ENCODE measurements around the gene PDRG1. TPM values are rescaled to one million over a fixed set of nuclear protein-coding genes. Genes with fewer than 3 reads are reported as not detected.

The PDRG1 gene
- total RNA-seq, 1 donor from 2014 or later = 15.5 TPM

DNA sequence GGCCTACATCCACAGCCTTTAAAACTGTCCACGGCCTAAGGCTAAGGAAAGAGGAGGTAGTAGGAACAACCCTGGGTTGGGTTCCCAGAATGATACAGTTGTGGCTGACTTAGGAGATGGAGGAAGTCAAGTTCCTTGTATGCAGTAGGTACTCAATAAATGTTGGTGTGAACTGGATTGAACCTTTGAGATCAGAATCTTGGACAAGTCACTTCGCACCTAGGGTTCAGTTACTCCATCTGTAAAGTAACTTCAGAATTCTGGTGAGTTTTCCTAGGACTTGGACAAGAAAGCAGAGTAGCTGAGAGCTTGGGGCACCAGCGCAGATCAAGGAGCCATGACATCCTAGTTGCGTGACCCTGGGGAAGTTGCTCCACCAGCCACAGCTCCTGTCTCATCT lies 25.2 kb upstream of the PDRG1 start:
- Mint-ChIP-seq H3K4me1 (ENCODE audit: low read depth) (no peaks in the 10 kb centered on the region), H3K4me3 (ENCODE audit: low read depth) (no peak overlapping the region), H3K9me3 (no peaks in the 10 kb centered on the region), H3K27me3 (ENCODE audit: low read depth) (peaks cover 2% of the 10 kb centered on the region), H3K27ac (no peak overlapping the region), H3K36me3 (ENCODE audit: low read depth) (no peaks in the 10 kb centered on the region)
- intact Hi-C loops (cut with micrococcal nuclease) = no loop called here
- no peak for DNase-seq (ENCODE audit: low spot score)

DNA sequence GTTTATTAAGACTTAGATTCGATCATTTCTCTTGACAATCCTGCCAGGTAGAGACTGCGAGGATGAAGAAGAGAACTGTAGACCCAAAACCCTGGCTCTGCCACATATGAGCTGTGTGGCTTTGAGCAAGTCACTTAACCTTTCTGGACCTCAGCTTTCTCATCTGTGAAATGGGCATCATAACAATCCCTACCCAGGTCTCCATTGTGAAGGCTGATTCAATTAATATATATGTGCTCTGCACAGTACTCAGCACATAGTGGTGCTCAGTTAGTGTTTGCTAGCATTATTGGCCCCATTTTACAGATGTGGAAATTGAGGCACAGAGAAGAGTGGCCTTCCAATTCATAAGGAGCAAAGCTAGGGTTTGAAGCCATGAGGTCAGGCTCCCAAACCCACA lies 24.0 kb upstream of the PDRG1 start:
- Mint-ChIP-seq H3K4me3 (ENCODE audit: low read depth) (no peak overlapping the region), H3K27me3 (ENCODE audit: low read depth) (peaks cover 2% of the 10 kb centered on the region)

GRCh38 chr20:31974951-31975487 lies 23.2 kb upstream of the PDRG1 start:
- DNase-seq (ENCODE audit: low spot score) = no peak
- Mint-ChIP-seq H3K4me3 (ENCODE audit: low read depth) (no peak overlapping the region), H3K27me3 (ENCODE audit: low read depth) (peaks cover 3% of the 10 kb centered on the region), H3K27ac (no peak overlapping the region), H3K4me1 (ENCODE audit: low read depth) (no peaks in the 10 kb centered on the region), H3K36me3 (ENCODE audit: low read depth) (no peaks in the 10 kb centered on the region), H3K9me3 (no peaks in the 10 kb centered on the region)
- intact Hi-C loops (cut with micrococcal nuclease) = no loop called here

More for the DNA sequence above, 24.0 kb upstream of the PDRG1 start:
- intact Hi-C loops (cut with micrococcal nuclease) = no loop called here
- H3K36me3 Mint-ChIP-seq (ENCODE audit: low read depth) = no peaks in the 10 kb centered on the region
- no peak overlapping the region for H3K27ac Mint-ChIP-seq
- H3K4me1 Mint-ChIP-seq (ENCODE audit: low read depth) = no peaks in the 10 kb centered on the region
- no peaks in the 10 kb centered on the region for H3K9me3 Mint-ChIP-seq
- DNase-seq (ENCODE audit: low spot score) = no peak

- intact Hi-C loops (cut with micrococcal nuclease) = no loop called here
Measured at GRCh38 chr20:31974296-31974695, 22.4 kb upstream of the PDRG1 start.

GRCh38 chr20:31972471-31973021 lies 20.7 kb upstream of the PDRG1 start:
- H3K27me3 Mint-ChIP-seq (ENCODE audit: low read depth) = peaks cover 8% of the 10 kb centered on the region
- no peak for DNase-seq (ENCODE audit: low spot score)
- peaks cover 2% of the 10 kb centered on the region for H3K4me1 Mint-ChIP-seq (ENCODE audit: low read depth)
- H3K4me3 Mint-ChIP-seq (ENCODE audit: low read depth) = no peak overlapping the region
- no peaks in the 10 kb centered on the region for H3K9me3 Mint-ChIP-seq
- intact Hi-C loops (cut with micrococcal nuclease) = no loop called here
- H3K36me3 Mint-ChIP-seq (ENCODE audit: low read depth) = no peaks in the 10 kb centered on the region
- no peak overlapping the region for H3K27ac Mint-ChIP-seq

More at GRCh38 chr20:31974296-31974695, 22.4 kb upstream of the PDRG1 start:
- Mint-ChIP-seq H3K27me3 (ENCODE audit: low read depth) (peaks cover 5% of the 10 kb centered on the region), H3K4me1 (ENCODE audit: low read depth) (no peaks in the 10 kb centered on the region), H3K36me3 (ENCODE audit: low read depth) (no peaks in the 10 kb centered on the region), H3K27ac (no peak overlapping the region), H3K4me3 (ENCODE audit: low read depth) (no peak overlapping the region), H3K9me3 (no peaks in the 10 kb centered on the region)
- no peak for DNase-seq (ENCODE audit: low spot score)

- peaks cover 20% of the 10 kb centered on the region for H3K27me3 Mint-ChIP-seq (ENCODE audit: low read depth)
- no peak overlapping the region for H3K27ac Mint-ChIP-seq
- intact Hi-C loops (cut with micrococcal nuclease) = no loop called here
- H3K36me3 Mint-ChIP-seq (ENCODE audit: low read depth) = no peaks in the 10 kb centered on the region
- peaks cover 5% of the 10 kb centered on the region for H3K4me1 Mint-ChIP-seq (ENCODE audit: low read depth)
- no peaks in the 10 kb centered on the region for H3K9me3 Mint-ChIP-seq
- DNase-seq (ENCODE audit: low spot score) = no peak
- no peak overlapping the region for H3K4me3 Mint-ChIP-seq (ENCODE audit: low read depth)
Measured at GRCh38 chr20:31969991-31970390, 18.1 kb upstream of the PDRG1 start.

GRCh38 chr20:31968291-31969126 lies 16.7 kb upstream of the PDRG1 start:
- Mint-ChIP-seq H3K36me3 (ENCODE audit: low read depth) (no peaks in the 10 kb centered on the region), H3K27ac (no peak overlapping the region), H3K27me3 (ENCODE audit: low read depth) (peaks cover 26% of the 10 kb centered on the region), H3K4me1 (ENCODE audit: low read depth) (peaks cover 5% of the 10 kb centered on the region), H3K9me3 (no peaks in the 10 kb centered on the region), H3K4me3 (ENCODE audit: low read depth) (peak overlapping the region; percentile 83)
- intact Hi-C loops (cut with micrococcal nuclease) = no loop called here
- DNase-seq (ENCODE audit: low spot score) = peak; percentile 83

DNA sequence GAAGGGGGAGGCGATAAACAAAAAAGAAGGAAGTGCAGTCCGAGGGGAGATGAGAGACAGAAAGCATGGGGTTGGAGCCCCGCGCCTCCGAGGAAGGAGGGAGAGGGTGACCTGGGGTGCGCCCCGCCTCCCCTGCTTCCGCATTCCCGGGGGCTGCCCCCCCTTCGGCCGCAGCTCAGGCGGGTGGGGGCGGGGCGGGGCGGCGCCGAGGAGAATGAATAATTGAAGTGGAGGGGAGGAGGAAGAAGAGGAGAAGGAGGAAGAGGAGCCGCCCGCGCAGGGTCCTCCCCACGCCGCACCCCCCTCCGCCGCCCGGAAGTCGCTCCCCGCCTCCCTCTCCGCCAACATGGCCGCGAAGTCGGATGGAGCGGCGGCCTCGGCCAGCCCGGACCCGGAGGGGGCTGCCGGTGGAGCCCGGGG lies 16.0 kb upstream of the PDRG1 start, which contains the start of gene XKR7:
XKR7 (plus strand) TSS at position 322 of the 420 bp plus-strand sequence; CDS start at position 347, 25 bp downstream.
- Mint-ChIP-seq H3K9me3 (no peaks in the 10 kb centered on the region), H3K36me3 (ENCODE audit: low read depth) (no peaks in the 10 kb centered on the region), H3K27me3 (ENCODE audit: low read depth) (peaks cover 27% of the 10 kb centered on the region), H3K27ac (no peak within 1 kb of the TSS), H3K4me3 (ENCODE audit: low read depth) (peak within 1 kb of the TSS; percentile 83), H3K4me1 (ENCODE audit: low read depth) (peaks cover 5% of the 10 kb centered on the region)
- intact Hi-C loops (cut with micrococcal nuclease) = no loop called here
- peak; percentile 14 for DNase-seq (ENCODE audit: low spot score)

GRCh38 chr20:31966991-31967655 lies 15.3 kb upstream of the PDRG1 start:
- Mint-ChIP-seq H3K9me3 (no peaks in the 10 kb centered on the region), H3K27ac (no peak overlapping the region), H3K4me3 (ENCODE audit: low read depth) (peak overlapping the region; percentile 64), H3K4me1 (ENCODE audit: low read depth) (peaks cover 5% of the 10 kb centered on the region), H3K36me3 (ENCODE audit: low read depth) (no peaks in the 10 kb centered on the region), H3K27me3 (ENCODE audit: low read depth) (peaks cover 30% of the 10 kb centered on the region)
- intact Hi-C loops (cut with micrococcal nuclease) = no loop called here
- DNase-seq (ENCODE audit: low spot score) = no peak

- Mint-ChIP-seq H3K9me3 (no peaks in the 10 kb centered on the region), H3K36me3 (ENCODE audit: low read depth) (no peaks in the 10 kb centered on the region), H3K4me3 (ENCODE audit: low read depth) (no peak overlapping the region), H3K27me3 (ENCODE audit: low read depth) (peaks cover 32% of the 10 kb centered on the region), H3K4me1 (ENCODE audit: low read depth) (peaks cover 5% of the 10 kb centered on the region), H3K27ac (no peak overlapping the region)
- DNase-seq (ENCODE audit: low spot score) = no peak
- intact Hi-C loops (cut with micrococcal nuclease) = no loop called here
Measured at GRCh38 chr20:31963889-31964288, 12.0 kb upstream of the PDRG1 start.

- no peak for DNase-seq (ENCODE audit: low spot score)
- H3K27ac Mint-ChIP-seq = no peak overlapping the region
- peaks cover 30% of the 10 kb centered on the region for H3K27me3 Mint-ChIP-seq (ENCODE audit: low read depth)
- H3K4me1 Mint-ChIP-seq (ENCODE audit: low read depth) = peaks cover 3% of the 10 kb centered on the region
- intact Hi-C loops (cut with micrococcal nuclease) = no loop called here
- H3K9me3 Mint-ChIP-seq = no peaks in the 10 kb centered on the region
- H3K4me3 Mint-ChIP-seq (ENCODE audit: low read depth) = no peak overlapping the region
- H3K36me3 Mint-ChIP-seq (ENCODE audit: low read depth) = no peaks in the 10 kb centered on the region
Measured at GRCh38 chr20:31962761-31963160, 10.9 kb upstream of the PDRG1 start.

DNA sequence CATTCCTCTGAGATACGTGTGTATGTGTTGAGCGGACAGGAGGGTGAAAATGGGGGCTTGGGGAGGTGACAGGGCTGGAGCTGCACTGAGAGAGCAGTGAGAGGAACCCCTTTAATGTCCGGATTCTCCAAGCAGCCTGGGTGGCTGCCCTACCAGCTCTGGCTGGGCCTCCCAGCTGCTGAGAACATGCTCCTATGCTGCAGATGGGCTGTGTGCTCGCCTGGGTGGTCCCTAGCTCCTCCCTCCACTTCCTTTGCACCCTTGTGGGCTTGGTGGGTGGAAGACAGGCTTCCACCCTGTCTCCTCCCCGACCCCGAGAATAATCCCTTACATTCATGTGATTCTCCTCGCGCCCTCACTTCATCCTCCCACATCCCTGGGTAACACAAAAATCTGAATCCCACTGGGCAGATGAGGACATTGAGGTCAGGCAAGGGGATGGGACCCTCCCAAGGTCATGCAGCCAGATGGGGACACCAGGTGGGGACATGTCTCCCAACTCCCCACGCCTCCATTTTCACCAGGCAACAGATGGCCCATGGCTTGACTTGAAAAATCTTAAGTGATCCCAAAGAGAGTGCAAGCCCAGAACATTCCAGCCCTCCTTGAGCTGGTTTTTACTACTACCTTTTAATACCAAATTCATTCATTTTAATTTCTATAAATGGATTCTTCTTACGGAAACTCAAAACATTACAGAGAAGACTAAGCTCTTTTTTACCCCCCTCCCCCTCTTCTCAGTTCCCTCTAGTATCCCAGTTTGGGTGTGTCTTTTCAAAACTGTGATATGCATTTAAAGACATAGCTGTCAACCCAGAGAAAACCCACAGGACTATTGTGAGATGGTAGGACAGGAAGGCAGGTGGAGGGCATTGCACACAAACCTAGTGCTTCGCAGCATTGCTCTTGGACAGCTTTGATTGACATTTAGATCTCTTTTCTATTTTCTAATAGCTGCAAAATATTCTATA lies 5.0 kb upstream of the PDRG1 start:
- Mint-ChIP-seq H3K9me3 (no peaks in the 10 kb centered on the region), H3K27ac (no peak overlapping the region), H3K4me1 (ENCODE audit: low read depth) (peaks cover 3% of the 10 kb centered on the region), H3K4me3 (ENCODE audit: low read depth) (no peak overlapping the region), H3K36me3 (ENCODE audit: low read depth) (no peaks in the 10 kb centered on the region), H3K27me3 (ENCODE audit: low read depth) (peaks cover 14% of the 10 kb centered on the region)
- DNase-seq (ENCODE audit: low spot score) = no peak
- intact Hi-C loops (cut with micrococcal nuclease) = loop anchor here (10.0 kb wide), 1 partner anchor 132 kb away; no protein-coding TSS in a partner anchor
